Mucosa of descending colon (tissue), 3 donors: Measurements from ENCODE around the gene ZNF575. TPM values are rescaled to one million over a fixed set of nuclear protein-coding genes. Genes with fewer than 3 reads are reported as not detected.
"Not testable (repeated sequence)": the region's sequence is repeated elsewhere in the genome, so short reads cannot be mapped to it uniquely, and the experiment has no call there.

Experiments
- ATAC-seq: fragments of 200-7000 bp; cut with Tn5 transposase; one replicate; pipeline ENCODE4 v1.9.1; 2020; ENCODE audit warnings: mild to moderate bottlenecking, moderate library complexity
- DNase-seq, 3 donors: peaks; one replicate each; pipeline ENCODE4 v3.0.0-alpha.2; 2020
- H3K36me3 ChIP-seq: fragments of 200-600 bp; one replicate; pipeline ENCODE4 v1.8.0; 2021; ENCODE audit warnings: low read depth, mild to moderate bottlenecking
- H3K4me1 ChIP-seq: fragments of 200-600 bp; one replicate; pipeline ENCODE4 v1.8.0; 2021; ENCODE audit warnings: low read depth, mild to moderate bottlenecking
- H3K4me3 ChIP-seq: fragments of 200-600 bp; one replicate; pipeline ENCODE4 v1.8.0; 2021; ENCODE audit warnings: mild to moderate bottlenecking
- H3K9me3 ChIP-seq: fragments of 200-600 bp; one replicate; pipeline ENCODE4 v1.8.0; 2021; ENCODE audit warnings: mild to moderate bottlenecking
- intact Hi-C, 2 donors: fragments of 100-400 bp; cut with DNase I in 1 of 2; cut with micrococcal nuclease in 1 of 2; formaldehyde crosslinking; loops; one replicate each; pipeline versions ENCODE4 v1.11.0 to v1.11.1; 2022; cut with DNase I, micrococcal nuclease
- total RNA-seq, 3 donors: library from RNA; stranded (reverse); fragmentation: NEBNext Ultra II Directional in 2 of 3; extraction: Animal tissue kit (Norgen Biotek cat#: 25700) in 2 of 3; gene quantifications; one replicate each; pipeline versions ENCODE4 v1.2.1 to v1.2.4, GENCODE V29; 2021 to 2023
- TF ChIP-seq, protein P1 (sequence below): fragments of 200-600 bp; IDR thresholded peaks from one replicate; pipeline ENCODE4 v1.8.0; 2022; ENCODE audit warnings: antibody characterized with exemption, mild to moderate bottlenecking
- donor health status: DM: no; HTN: no; CAD: no; lungs with moderate emphysema.
- donor health status: DM: no; HTN: no; CAD: no.
- donor health status: DM: no; HTN: yes; CAD: no.

ZNF575 gene
- total RNA-seq, 3 donors from 2014 or later: 9.1 to 18.2 (median 9.6) TPM

DNA sequence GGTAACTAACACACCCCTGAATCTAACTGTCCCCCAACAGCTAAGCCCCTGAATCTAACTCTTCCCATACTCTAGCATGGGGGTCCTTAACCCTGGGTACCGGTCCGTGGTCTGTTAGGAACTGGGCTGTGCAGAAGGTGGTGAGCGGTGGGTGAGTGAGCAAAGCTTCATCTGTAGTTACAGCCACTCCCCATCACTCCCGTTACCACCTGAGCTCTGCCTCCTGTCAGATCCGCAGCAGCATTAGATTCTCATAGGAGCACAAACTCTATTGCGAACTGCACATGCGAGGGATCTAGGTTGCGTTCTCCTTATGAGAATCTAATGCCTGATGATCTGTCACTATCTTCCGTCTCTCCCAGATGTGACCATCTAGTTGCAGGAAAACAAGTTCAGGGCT is 22.3 kb upstream of the ZNF575 start:
- no peak for ATAC-seq
- no peaks in the 10 kb centered on the region for H3K4me1 ChIP-seq
- no peaks in the 10 kb centered on the region for H3K36me3 ChIP-seq
- no peaks in the 10 kb centered on the region for H3K9me3 ChIP-seq
- intact Hi-C loops: no loop called here
- H3K4me3 ChIP-seq: no peak overlapping the region
- no peak for DNase-seq
- TF ChIP-seq, protein P1, sequence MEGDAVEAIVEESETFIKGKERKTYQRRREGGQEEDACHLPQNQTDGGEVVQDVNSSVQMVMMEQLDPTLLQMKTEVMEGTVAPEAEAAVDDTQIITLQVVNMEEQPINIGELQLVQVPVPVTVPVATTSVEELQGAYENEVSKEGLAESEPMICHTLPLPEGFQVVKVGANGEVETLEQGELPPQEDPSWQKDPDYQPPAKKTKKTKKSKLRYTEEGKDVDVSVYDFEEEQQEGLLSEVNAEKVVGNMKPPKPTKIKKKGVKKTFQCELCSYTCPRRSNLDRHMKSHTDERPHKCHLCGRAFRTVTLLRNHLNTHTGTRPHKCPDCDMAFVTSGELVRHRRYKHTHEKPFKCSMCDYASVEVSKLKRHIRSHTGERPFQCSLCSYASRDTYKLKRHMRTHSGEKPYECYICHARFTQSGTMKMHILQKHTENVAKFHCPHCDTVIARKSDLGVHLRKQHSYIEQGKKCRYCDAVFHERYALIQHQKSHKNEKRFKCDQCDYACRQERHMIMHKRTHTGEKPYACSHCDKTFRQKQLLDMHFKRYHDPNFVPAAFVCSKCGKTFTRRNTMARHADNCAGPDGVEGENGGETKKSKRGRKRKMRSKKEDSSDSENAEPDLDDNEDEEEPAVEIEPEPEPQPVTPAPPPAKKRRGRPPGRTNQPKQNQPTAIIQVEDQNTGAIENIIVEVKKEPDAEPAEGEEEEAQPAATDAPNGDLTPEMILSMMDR: no peak

DNA sequence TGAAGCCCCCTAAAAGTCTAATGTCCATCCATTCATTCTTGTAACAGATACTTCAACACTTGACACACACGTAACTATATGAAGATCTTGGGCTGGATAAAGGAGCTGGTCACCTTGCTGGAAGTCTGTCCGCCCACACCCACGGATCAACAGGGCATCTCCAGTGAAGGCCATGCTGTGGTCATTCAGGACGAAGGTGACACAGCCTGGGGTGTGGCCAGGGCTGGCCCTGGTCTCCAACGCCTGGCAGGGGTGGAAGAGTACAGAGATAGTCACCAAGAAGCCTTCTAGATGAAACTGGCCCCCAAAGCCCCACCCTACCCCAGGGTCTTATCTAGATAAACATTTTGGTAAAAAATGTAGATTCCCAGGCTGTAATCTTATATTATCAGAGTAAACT is 21.7 kb upstream of the ZNF575 start:
- ATAC-seq (peak; percentile 75), DNase-seq (no peak)
- intact Hi-C loops: no loop called here
- Histone ChIP-seq H3K4me1 (no peaks in the 10 kb centered on the region), H3K4me3 (no peak overlapping the region), H3K36me3 (no peaks in the 10 kb centered on the region), H3K9me3 (no peaks in the 10 kb centered on the region)
- TF ChIP-seq, protein P1: no peak

DNA sequence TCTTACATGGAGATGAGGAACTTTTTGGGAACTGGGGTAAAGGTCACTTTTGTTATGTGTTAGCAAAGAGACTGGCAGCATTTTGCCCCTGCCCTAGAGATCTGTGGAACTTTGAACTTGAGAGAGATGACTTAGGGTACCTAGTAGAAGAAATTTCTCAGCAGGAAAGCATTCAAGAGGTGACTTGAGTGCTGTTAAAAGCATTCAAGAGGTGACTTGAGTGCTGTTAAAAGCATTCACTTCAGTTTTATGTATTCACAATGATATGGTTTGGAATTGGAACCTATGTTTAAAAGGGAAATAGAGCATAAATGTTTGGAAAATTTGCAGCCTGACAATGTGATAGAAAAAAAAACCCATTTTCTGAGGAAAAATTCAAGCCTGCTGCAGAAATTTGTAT is 20.6 kb upstream of the ZNF575 start:
- H3K36me3 ChIP-seq, DNase-seq, H3K9me3 ChIP-seq, intact Hi-C loops, H3K4me1 ChIP-seq, ATAC-seq, H3K4me3 ChIP-seq: not testable (repeated sequence)

DNA sequence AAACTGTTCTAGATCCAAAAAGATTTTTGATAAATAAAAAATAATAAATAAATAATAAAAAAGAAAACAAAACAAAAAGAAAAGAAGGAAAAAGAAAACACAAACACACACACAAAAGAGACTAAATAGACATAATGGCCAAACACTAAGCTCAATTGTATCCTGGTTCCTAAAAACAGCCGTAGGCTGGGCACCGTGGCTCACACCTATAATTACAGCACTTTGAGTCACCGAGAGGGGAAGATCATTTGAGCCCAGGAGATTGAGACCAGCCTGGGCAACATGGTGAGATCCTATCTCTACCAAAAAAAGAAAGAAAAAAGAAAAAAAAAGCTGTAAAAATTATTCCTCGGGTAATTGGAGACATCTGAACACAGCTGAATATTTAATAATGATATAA is 14.9 kb upstream of the ZNF575 start:
- intact Hi-C loops: loop anchor here in 1 of 2 donors (5.0 kb wide), 1 partner anchor 71 kb away; no protein-coding TSS in a partner anchor
- no peaks in the 10 kb centered on the region for H3K36me3 ChIP-seq
- TF ChIP-seq, protein P1: no peak
- no peak for DNase-seq
- H3K4me3 ChIP-seq: no peak overlapping the region
- H3K4me1 ChIP-seq: peaks cover 11% of the 10 kb centered on the region
- no peak for ATAC-seq
- H3K9me3 ChIP-seq: no peaks in the 10 kb centered on the region

DNA sequence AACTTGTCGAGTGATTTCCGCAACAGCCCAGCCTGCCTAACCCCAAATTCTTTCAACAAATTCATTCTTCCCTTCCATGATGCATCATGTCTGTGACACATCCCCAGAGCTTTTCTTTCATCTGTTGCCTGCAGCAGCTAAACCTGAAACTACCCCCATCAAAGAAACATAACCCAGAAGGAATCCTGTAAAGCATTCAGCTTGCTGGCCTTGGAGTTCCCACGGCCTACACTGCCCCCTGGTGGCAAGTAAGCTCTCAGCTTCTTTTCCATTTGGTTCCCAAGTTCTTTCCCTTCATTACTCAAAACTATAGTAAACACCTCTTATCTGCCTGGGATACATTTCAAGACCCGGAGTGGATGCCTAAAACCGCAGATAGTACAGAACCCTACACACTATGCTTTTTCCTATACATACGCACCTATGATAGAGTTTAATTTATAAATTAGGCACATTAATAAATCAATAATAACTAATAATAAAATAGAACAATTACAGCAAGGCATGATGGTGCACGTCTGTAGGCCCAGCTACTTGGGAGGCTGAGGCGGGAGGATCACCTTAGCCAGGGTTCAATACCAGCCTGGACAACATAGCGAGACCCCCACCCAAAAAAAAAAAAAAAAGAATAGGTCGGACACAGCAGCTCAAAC is 13.4 kb upstream of the ZNF575 start:
- Histone ChIP-seq H3K4me3 (no peak overlapping the region), H3K36me3 (no peaks in the 10 kb centered on the region), H3K4me1 (peaks cover 22% of the 10 kb centered on the region), H3K9me3 (no peaks in the 10 kb centered on the region)
- intact Hi-C loops: loop anchor here (5.0 kb wide), 1 partner anchor 72 kb away; no protein-coding TSS in a partner anchor
- ATAC-seq (peak; percentile 88), DNase-seq (peak in 2 of 3 donors; percentile 81 to 86)
- TF ChIP-seq, protein P1: peak; percentile 68

DNA sequence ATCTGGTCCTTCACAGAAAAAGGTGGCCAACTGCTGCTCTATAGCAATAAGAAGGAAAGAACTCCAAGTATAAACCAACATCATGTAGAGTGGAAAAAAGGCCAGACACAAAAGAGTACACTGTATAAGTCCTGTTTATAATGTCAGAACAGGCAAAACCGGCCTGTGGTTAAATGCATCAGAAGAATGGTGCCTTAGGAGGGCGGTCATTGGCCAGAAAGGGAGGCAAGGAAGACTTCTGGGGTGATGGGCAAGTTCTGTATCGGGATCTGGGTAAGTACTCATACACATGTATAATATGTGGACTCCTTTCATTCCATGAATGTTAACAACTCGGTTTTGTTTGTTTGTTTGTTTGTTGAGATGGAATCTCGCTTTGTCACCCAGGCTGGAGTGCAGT is 10.1 kb upstream of the ZNF575 start:
- Histone ChIP-seq H3K4me3 (no peak overlapping the region), H3K36me3 (no peaks in the 10 kb centered on the region), H3K4me1 (peaks cover 35% of the 10 kb centered on the region), H3K9me3 (no peaks in the 10 kb centered on the region)
- no peak for DNase-seq
- intact Hi-C loops: loop anchor here in 1 of 2 donors (5.0 kb wide), 1 partner anchor 76 kb away; no protein-coding TSS in a partner anchor
- ATAC-seq: no peak
- TF ChIP-seq, protein P1: no peak

DNA sequence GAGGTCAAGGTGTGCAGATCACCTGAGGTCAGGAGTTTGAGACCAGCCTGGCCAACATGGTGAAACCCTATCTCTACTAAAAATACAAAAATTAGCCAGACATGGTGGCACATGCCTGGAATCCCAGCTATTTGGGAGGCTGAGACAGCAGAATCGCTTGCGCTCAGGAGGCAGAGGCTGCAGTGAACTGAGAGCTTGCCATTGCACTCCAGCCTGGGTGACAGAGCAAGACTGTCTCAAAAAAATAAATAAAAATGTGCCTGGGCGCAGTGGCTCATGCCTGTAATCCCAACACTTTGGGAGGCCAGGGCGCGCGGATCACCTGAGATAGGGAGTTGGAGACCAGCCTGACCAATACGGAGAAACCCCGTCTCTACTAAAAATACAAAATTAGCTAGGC is 9.3 kb upstream of the ZNF575 start:
- H3K4me3 ChIP-seq, H3K36me3 ChIP-seq, H3K9me3 ChIP-seq, ATAC-seq: not testable (repeated sequence)
- H3K4me1 ChIP-seq: peaks cover 35% of the 10 kb centered on the region
- intact Hi-C loops: loop anchor here in 1 of 2 donors (5.0 kb wide), 1 partner anchor 76 kb away; no protein-coding TSS in a partner anchor
- peak in 1 of 3 donors; percentile 28 for DNase-seq
